ENCODE results near the gene MLIP.

The MLIP gene

DNA sequence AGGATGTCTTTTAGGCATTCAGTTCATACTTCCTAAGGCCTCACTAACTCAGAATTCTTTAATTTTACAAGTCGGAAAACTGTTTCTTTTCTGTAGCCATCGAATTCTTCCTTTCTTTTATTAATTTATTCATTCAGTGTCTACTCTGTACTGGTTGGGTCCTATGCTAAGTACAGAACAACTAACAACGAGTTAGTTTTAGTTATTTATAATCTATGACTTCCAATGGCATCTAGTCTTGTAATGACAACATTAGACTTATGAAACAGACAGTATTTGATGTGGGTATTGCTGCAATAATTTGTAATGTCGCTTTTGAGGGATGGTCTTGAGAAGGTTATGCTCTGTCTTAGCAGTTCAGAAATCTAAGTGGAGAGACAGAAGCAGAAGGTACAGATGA is 141.7 kb downstream of the MLIP start:
- H3K36me3 ChIP-seq (ENCODE audit: control insufficient read depth, insufficient read depth, low read length): no peaks in the 10 kb centered on the region

DNA sequence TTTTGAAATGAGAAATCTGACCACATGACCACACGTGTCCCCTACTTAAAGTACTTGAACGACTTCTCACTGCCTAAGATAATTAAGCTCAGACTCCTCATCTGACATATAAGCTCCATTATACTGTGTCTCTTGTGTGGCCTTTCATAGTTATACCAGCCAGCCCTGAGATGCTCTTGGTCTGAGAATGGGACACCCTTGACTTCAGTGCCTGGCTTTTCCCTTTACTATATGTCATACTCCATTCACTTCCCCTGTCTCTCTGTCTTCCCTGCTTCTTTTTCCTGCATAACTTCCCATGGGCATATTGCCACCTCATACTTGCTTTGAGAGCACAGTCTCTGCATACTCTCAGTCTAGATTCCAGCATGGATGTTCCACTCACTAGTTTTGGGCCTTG is 143.6 kb downstream of the MLIP start:
- no peak overlapping the region for H3K9ac ChIP-seq (ENCODE audit: low read length)
- H3K27ac ChIP-seq (ENCODE audit: low read depth, low read length): no peak overlapping the region
- no peaks in the 10 kb centered on the region for H3K9me3 ChIP-seq (ENCODE audit: control insufficient read depth, insufficient read depth, low read depth, low read length)
- H3K27me3 ChIP-seq (ENCODE audit: control insufficient read depth, insufficient read depth, low read length): no peaks in the 10 kb centered on the region
- no peak overlapping the region for H3K4me3 ChIP-seq (ENCODE audit: low read depth, low read length)
- no peaks in the 10 kb centered on the region for H3K36me3 ChIP-seq (ENCODE audit: control insufficient read depth, insufficient read depth, low read length)
- no peaks in the 10 kb centered on the region for H3K4me1 ChIP-seq (ENCODE audit: control insufficient read depth, insufficient read depth, low read length)

More for the DNA sequence above, 141.7 kb downstream of the MLIP start:
- H3K4me1 ChIP-seq (ENCODE audit: control insufficient read depth, insufficient read depth, low read length): no peaks in the 10 kb centered on the region
- no peaks in the 10 kb centered on the region for H3K27me3 ChIP-seq (ENCODE audit: control insufficient read depth, insufficient read depth, low read length)
- no peaks in the 10 kb centered on the region for H3K9me3 ChIP-seq (ENCODE audit: control insufficient read depth, insufficient read depth, low read depth, low read length)
- H3K9ac ChIP-seq (ENCODE audit: low read length): no peak overlapping the region
- H3K27ac ChIP-seq (ENCODE audit: low read depth, low read length): no peak overlapping the region
- no peak overlapping the region for H3K4me3 ChIP-seq (ENCODE audit: low read depth, low read length)

DNA sequence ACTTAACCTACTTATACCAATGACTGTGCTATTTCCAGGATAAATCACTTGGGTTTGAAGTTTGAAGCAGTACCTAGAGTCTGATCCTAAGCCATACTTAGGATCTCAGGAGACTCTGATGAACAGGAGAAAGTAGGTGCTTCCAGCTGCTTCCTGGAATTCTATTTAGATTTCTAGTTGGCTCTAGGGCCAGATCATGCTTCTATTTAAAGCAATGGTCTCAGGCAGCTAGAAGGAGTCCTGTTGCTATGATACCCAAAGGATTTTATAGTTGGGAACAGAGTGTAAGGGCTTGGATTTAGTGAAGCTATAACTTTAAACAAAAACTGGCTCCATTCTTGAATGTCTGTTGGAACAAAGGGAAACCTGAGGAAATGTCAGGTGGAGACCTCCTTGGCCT is 144.6 kb downstream of the MLIP start:
- H3K27me3 ChIP-seq (ENCODE audit: control insufficient read depth, insufficient read depth, low read length): no peaks in the 10 kb centered on the region
- 0 out of 2 replicates have a peak, but pooled peaks cover under 1% of the 10 kb centered on the region for H3K4me1 ChIP-seq (ENCODE audit: control insufficient read depth, insufficient read depth, low read length)
- no peak overlapping the region for H3K27ac ChIP-seq (ENCODE audit: low read depth, low read length)
- H3K9me3 ChIP-seq (ENCODE audit: control insufficient read depth, insufficient read depth, low read depth, low read length): no peaks in the 10 kb centered on the region
- no peaks in the 10 kb centered on the region for H3K36me3 ChIP-seq (ENCODE audit: control insufficient read depth, insufficient read depth, low read length)
- no peak overlapping the region for H3K9ac ChIP-seq (ENCODE audit: low read length)
- no peak overlapping the region for H3K4me3 ChIP-seq (ENCODE audit: low read depth, low read length)

DNA sequence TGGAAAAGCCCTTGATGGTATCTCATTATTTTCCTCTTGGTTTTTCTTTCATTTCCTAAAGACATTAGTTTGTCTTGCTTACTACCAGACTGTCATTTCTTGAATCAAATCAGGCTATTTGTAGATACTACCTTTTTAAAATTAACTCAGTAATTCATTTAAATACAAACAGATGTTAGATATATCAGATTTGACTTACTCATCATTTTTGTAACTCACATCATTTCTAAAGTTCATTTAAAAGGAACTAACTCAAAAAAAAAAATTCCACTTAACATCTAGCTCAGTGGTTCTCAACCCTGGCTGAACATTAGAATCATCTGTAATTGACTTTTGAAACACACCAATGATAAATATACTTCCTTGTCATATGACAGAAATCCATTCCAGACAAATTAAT is 148.8 kb downstream of the MLIP start:
- Histone ChIP-seq H3K27ac (ENCODE audit: low read depth, low read length) (no peak overlapping the region), H3K27me3 (ENCODE audit: control insufficient read depth, insufficient read depth, low read length) (no peaks in the 10 kb centered on the region), H3K36me3 (ENCODE audit: control insufficient read depth, insufficient read depth, low read length) (no peaks in the 10 kb centered on the region), H3K4me3 (ENCODE audit: low read depth, low read length) (no peak overlapping the region), H3K4me1 (ENCODE audit: control insufficient read depth, insufficient read depth, low read length) (peaks cover 20% of the 10 kb centered on the region), H3K9me3 (ENCODE audit: control insufficient read depth, insufficient read depth, low read depth, low read length) (no peaks in the 10 kb centered on the region), H3K9ac (ENCODE audit: low read length) (no peak overlapping the region)

DNA sequence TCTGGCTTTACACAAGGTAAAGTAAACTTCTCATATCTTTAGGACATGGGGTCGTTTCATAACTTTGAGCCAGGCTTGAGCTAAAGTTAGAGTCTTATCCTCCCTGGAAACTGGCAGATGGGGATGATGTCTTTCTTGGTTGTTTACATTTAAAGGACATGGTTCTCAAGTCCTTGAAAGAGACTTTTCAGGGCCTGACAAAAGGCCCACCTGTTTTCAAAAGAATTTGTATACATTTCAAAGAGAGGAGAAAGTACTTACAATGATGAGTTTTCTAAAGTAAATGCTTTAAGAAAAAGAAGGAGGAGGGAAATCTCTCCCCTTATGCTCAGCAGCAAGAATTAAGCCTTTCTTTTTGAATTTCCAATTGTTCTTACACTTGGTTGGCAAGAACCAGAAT is 151.3 kb downstream of the MLIP start:
- Histone ChIP-seq H3K9me3 (ENCODE audit: control insufficient read depth, insufficient read depth, low read depth, low read length) (no peaks in the 10 kb centered on the region), H3K4me1 (ENCODE audit: control insufficient read depth, insufficient read depth, low read length) (peaks cover 20% of the 10 kb centered on the region), H3K4me3 (ENCODE audit: low read depth, low read length) (peak overlapping the region; percentile 3; the same call in 1 of the 2 replicates), H3K27me3 (ENCODE audit: control insufficient read depth, insufficient read depth, low read length) (no peaks in the 10 kb centered on the region), H3K36me3 (ENCODE audit: control insufficient read depth, insufficient read depth, low read length) (no peaks in the 10 kb centered on the region), H3K9ac (ENCODE audit: low read length) (no peak overlapping the region), H3K27ac (ENCODE audit: low read depth, low read length) (peak overlapping the region; percentile 73; the same call in 1 of the 2 replicates)

DNA sequence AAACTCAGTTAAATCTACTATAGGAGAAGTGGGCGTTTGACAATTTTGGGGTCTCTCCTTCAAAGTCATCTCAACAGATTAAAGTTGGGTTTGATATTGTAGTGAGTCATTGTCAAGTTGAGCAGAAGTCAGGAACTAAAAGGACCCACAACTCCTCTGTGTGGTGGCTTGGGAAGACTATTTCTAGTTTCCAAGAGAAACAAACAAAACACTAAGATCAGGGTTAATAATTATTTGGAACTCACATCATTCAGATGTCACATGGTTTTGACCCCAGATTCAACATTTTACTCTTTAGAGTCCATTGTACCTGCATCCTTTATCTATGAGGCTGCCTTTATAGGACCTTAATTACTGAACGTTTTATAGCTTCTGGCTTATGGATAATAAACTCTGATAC is 151.7 kb downstream of the MLIP start:
- no peaks in the 10 kb centered on the region for H3K9me3 ChIP-seq (ENCODE audit: control insufficient read depth, insufficient read depth, low read depth, low read length)
- H3K4me1 ChIP-seq (ENCODE audit: control insufficient read depth, insufficient read depth, low read length): peaks cover 20% of the 10 kb centered on the region
- no peaks in the 10 kb centered on the region for H3K27me3 ChIP-seq (ENCODE audit: control insufficient read depth, insufficient read depth, low read length)
- no peaks in the 10 kb centered on the region for H3K36me3 ChIP-seq (ENCODE audit: control insufficient read depth, insufficient read depth, low read length)
- H3K27ac ChIP-seq (ENCODE audit: low read depth, low read length): peak overlapping the region; percentile 73; the same call in 1 of the 2 replicates
- H3K9ac ChIP-seq (ENCODE audit: low read length): no peak overlapping the region
- H3K4me3 ChIP-seq (ENCODE audit: low read depth, low read length): no peak overlapping the region

DNA sequence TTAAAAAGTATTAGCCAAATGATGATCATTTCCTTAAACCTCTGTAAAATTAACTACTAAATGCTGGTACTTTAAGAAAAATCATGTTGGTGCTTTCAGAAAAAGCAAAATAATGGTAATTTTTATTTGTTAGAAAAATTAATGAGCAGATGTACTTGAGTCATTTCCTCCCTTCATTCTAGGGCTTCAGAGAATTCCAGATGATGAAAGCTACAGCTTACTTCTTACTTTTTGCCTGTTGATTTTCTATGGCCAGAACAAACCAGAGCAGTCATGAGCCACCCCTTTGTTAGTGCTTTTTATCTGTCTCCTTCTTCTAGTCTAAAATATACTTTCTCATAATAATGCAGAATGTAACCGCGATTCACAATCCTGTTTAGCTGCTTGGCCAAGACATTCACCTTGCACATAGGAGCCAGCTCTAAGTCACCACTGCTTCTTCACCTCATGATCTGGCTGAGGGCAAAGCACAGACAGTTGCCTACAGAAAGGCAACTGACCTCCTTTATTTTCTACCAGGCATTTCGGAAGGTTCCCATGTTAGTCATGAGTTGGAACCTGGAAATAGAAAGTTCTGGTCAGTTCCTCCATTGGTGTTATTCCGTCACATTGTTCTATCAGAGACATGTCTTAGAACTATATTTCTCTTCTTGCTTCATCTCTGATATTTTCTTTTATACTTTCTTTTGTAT is 153.5 kb downstream of the MLIP start:
- Histone ChIP-seq H3K36me3 (ENCODE audit: control insufficient read depth, insufficient read depth, low read length) (no peaks in the 10 kb centered on the region), H3K27ac (ENCODE audit: low read depth, low read length) (no peak overlapping the region), H3K27me3 (ENCODE audit: control insufficient read depth, insufficient read depth, low read length) (no peaks in the 10 kb centered on the region)

DNA sequence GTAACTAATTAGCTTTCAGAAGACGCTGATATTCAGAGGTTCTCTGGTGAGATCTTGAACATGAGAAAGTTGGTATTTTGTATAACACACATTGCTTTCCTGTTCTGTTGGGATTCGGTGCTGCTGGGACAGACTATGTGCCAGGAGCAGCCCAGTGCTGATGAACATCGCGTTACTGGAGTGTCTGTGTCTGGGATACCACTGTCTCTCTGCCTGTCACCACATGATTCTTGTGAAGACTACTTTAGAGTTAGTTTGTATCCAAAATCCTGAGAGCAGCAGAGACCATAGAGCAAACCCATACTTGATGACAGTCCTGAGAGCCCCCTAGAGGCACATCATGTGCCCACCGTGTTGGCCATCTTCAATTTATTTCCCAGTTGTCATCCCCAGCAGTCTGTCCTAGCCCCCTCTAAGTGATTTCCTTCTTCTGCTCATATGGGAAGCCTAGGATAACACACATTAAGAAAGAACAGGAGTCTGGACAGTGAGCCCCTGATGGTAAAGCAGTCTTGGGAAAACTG is 155.2 kb downstream of the MLIP start:
- H3K36me3 ChIP-seq (ENCODE audit: control insufficient read depth, insufficient read depth, low read length): no peaks in the 10 kb centered on the region
- no peaks in the 10 kb centered on the region for H3K9me3 ChIP-seq (ENCODE audit: control insufficient read depth, insufficient read depth, low read depth, low read length)
- H3K27me3 ChIP-seq (ENCODE audit: control insufficient read depth, insufficient read depth, low read length): no peaks in the 10 kb centered on the region
- H3K27ac ChIP-seq (ENCODE audit: low read depth, low read length): no peak overlapping the region
- no peak overlapping the region for H3K4me3 ChIP-seq (ENCODE audit: low read depth, low read length)
- peaks cover 14% of the 10 kb centered on the region for H3K4me1 ChIP-seq (ENCODE audit: control insufficient read depth, insufficient read depth, low read length)
- H3K9ac ChIP-seq (ENCODE audit: low read length): no peak overlapping the region

More for the DNA sequence above, 153.5 kb downstream of the MLIP start:
- H3K4me3 ChIP-seq (ENCODE audit: low read depth, low read length): no peak overlapping the region
- H3K9me3 ChIP-seq (ENCODE audit: control insufficient read depth, insufficient read depth, low read depth, low read length): no peaks in the 10 kb centered on the region
- no peak overlapping the region for H3K9ac ChIP-seq (ENCODE audit: low read length)
- peaks cover 20% of the 10 kb centered on the region for H3K4me1 ChIP-seq (ENCODE audit: control insufficient read depth, insufficient read depth, low read length)

DNA sequence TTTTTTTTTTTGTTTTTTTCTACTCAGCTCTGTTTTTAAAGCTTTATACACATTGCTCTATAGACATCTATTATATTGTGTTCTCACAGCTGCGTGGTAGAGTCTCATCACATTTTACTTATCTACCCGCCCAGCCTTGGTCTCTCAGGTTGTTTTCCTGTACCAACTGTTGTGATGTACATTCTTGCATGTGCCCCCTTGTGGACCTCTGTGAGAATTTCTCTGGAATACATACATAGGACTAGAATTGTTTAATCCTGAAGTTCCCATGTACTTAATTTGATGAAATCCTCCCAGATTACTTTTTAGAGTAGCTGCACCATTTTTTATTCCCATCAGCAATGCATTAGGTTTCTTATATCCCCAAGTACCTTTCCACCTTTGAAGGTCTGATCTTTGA is 156.6 kb downstream of the MLIP start:
- H3K4me3 ChIP-seq (ENCODE audit: low read depth, low read length): no peak overlapping the region
- H3K27ac ChIP-seq (ENCODE audit: low read depth, low read length): no peak overlapping the region
- no peaks in the 10 kb centered on the region for H3K36me3 ChIP-seq (ENCODE audit: control insufficient read depth, insufficient read depth, low read length)
- H3K4me1 ChIP-seq (ENCODE audit: control insufficient read depth, insufficient read depth, low read length): peaks cover 6% of the 10 kb centered on the region
- no peaks in the 10 kb centered on the region for H3K27me3 ChIP-seq (ENCODE audit: control insufficient read depth, insufficient read depth, low read length)
- H3K9me3 ChIP-seq (ENCODE audit: control insufficient read depth, insufficient read depth, low read depth, low read length): no peaks in the 10 kb centered on the region
- H3K9ac ChIP-seq (ENCODE audit: low read length): no peak overlapping the region

DNA sequence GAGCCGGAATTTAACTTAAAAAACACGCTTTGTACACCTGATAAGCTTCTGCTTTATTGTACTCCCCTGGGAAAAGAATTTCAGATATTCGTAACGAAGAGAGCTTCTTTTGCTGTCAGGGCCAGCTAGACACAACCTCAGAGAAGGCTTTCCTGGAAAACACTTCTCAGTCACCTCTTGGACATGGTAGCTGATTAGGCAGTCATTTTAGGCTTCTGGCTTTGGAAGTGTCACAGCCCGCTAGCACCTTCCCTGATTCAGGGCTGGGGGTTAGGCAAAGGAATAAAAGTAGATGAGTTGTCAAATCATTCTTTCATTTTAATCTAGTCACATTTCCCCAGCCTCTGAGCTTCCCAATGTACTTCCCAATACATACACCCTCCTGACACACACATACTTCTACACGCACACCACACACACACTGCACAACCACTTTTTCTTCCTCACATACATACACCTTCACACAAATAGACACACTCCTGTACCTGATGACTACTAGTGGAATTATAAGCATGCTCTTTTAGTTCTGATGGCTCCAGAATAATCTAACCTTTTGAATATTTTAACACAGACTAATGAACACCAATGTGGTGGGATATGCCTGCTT is 162.1 kb downstream of the MLIP start:
- Histone ChIP-seq H3K36me3 (ENCODE audit: control insufficient read depth, insufficient read depth, low read length) (no peaks in the 10 kb centered on the region), H3K9ac (ENCODE audit: low read length) (no peak overlapping the region), H3K4me3 (ENCODE audit: low read depth, low read length) (no peak overlapping the region), H3K4me1 (ENCODE audit: control insufficient read depth, insufficient read depth, low read length) (no peaks in the 10 kb centered on the region), H3K27me3 (ENCODE audit: control insufficient read depth, insufficient read depth, low read length) (no peaks in the 10 kb centered on the region), H3K9me3 (ENCODE audit: control insufficient read depth, insufficient read depth, low read depth, low read length) (no peaks in the 10 kb centered on the region), H3K27ac (ENCODE audit: low read depth, low read length) (no peak overlapping the region)

DNA sequence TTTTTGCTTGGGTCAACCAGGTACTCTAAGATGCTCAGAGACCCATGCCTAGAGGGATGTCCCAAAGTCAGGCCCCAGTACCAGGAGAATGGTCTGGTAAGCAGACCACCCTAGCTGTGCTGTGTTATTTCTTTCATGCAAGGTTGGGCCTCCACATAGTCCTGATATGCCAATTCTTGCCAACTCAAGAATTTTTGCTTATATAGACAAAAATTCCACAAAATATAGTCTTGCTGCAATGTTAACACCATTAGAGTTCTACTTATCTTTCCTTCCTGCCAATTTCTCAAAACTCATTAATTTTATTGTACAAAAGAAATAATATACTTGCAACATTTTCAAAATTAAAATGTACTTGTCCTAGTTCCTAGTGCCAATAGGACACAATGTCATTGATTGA is 163.1 kb downstream of the MLIP start:
- Histone ChIP-seq H3K27ac (ENCODE audit: low read depth, low read length) (no peak overlapping the region), H3K27me3 (ENCODE audit: control insufficient read depth, insufficient read depth, low read length) (no peaks in the 10 kb centered on the region), H3K4me1 (ENCODE audit: control insufficient read depth, insufficient read depth, low read length) (no peaks in the 10 kb centered on the region), H3K4me3 (ENCODE audit: low read depth, low read length) (no peak overlapping the region), H3K9ac (ENCODE audit: low read length) (no peak overlapping the region), H3K9me3 (ENCODE audit: control insufficient read depth, insufficient read depth, low read depth, low read length) (no peaks in the 10 kb centered on the region), H3K36me3 (ENCODE audit: control insufficient read depth, insufficient read depth, low read length) (no peaks in the 10 kb centered on the region)

Data from HUES6 (cell line).